Measurements from ENCODE around the gene OR10J4.

The OR10J4 gene

GRCh38 chr1:159431904-159432303, at the start of gene OR10J4:
TSS of gene OR10J4 (plus strand) at chr1:159432204.
- Histone ChIP-seq H3K27ac (ENCODE audit: low read depth, low read length) (no peak within 1 kb of the TSS), H3K4me1 (ENCODE audit: control insufficient read depth, low read length) (no peaks in the 10 kb centered on the region), H3K4me3 (ENCODE audit: low read length) (no peak within 1 kb of the TSS), H3K27me3 (ENCODE audit: control insufficient read depth, low read length) (no peaks in the 10 kb centered on the region), H3K9me3 (ENCODE audit: control insufficient read depth, insufficient read depth, low read length) (no peaks in the 10 kb centered on the region), H3K4me2 (ENCODE audit: low read length) (no peak within 1 kb of the TSS), H3K79me2 (ENCODE audit: control insufficient read depth, low read length) (no peaks in the 10 kb centered on the region), H3K36me3 (ENCODE audit: control insufficient read depth, low read length) (no peaks in the 10 kb centered on the region), H3K9me2 (replicated peaks; ENCODE audit: control insufficient read depth, low read length) (no peaks in the 10 kb centered on the region), H3F3A (ENCODE audit: control insufficient read depth, insufficient read depth) (no peaks in the 10 kb centered on the region), H4K20me1 (ENCODE audit: control insufficient read depth, insufficient read depth, low read depth, low read length) (no peaks in the 10 kb centered on the region)
- TF ChIP-seq, protein P1, sequence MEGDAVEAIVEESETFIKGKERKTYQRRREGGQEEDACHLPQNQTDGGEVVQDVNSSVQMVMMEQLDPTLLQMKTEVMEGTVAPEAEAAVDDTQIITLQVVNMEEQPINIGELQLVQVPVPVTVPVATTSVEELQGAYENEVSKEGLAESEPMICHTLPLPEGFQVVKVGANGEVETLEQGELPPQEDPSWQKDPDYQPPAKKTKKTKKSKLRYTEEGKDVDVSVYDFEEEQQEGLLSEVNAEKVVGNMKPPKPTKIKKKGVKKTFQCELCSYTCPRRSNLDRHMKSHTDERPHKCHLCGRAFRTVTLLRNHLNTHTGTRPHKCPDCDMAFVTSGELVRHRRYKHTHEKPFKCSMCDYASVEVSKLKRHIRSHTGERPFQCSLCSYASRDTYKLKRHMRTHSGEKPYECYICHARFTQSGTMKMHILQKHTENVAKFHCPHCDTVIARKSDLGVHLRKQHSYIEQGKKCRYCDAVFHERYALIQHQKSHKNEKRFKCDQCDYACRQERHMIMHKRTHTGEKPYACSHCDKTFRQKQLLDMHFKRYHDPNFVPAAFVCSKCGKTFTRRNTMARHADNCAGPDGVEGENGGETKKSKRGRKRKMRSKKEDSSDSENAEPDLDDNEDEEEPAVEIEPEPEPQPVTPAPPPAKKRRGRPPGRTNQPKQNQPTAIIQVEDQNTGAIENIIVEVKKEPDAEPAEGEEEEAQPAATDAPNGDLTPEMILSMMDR (IDR thresholded peaks at IDR 0.05; ENCODE audit: low read depth, low read length, poor library complexity, severe bottlenecking) = no peak
- no peak for TF ChIP-seq EZH2phosphoT487 (IDR thresholded peaks at IDR 0.05; ENCODE audit: borderline replicate concordance, low read length)

DNA sequence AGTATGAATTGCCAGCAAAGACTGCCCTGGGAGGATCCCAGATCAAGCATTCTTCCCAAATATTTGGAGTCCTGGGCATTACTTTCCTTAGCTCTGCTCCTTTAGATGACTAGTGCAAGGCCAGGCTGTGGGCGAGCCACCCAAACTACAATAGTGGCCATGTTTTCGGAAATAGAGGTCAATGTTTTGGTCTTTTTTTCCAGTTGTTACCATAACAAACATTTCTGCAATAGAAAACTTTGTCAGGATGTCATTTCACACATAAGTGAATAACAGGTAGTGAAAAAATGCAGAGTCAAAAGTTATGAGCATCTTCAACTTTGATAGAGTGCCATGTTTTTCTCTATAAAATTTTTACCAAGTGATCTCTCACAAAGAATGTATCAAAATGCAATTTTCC, 25.2 kb upstream of the OR10J4 start:
- H3K27ac ChIP-seq (ENCODE audit: low read depth, low read length) = no peak overlapping the region
- no peaks in the 10 kb centered on the region for H3F3A ChIP-seq (ENCODE audit: control insufficient read depth, insufficient read depth)
- no peaks in the 10 kb centered on the region for H3K79me2 ChIP-seq (ENCODE audit: control insufficient read depth, low read length)
- no peaks in the 10 kb centered on the region for H3K27me3 ChIP-seq (ENCODE audit: control insufficient read depth, low read length)
- no peak overlapping the region for H3K4me2 ChIP-seq (ENCODE audit: low read length)
- H3K4me3 ChIP-seq (ENCODE audit: low read length) = no peak overlapping the region
- H3K9me3 ChIP-seq (ENCODE audit: control insufficient read depth, insufficient read depth, low read length) = no peaks in the 10 kb centered on the region
- H3K9me2 ChIP-seq (replicated peaks; ENCODE audit: control insufficient read depth, low read length) = no peaks in the 10 kb centered on the region
- H4K20me1 ChIP-seq (ENCODE audit: control insufficient read depth, insufficient read depth, low read depth, low read length) = no peaks in the 10 kb centered on the region
- TF ChIP-seq, protein P1 (IDR thresholded peaks at IDR 0.05; ENCODE audit: low read depth, low read length, poor library complexity, severe bottlenecking) = no peak
- TF ChIP-seq EZH2phosphoT487 (IDR thresholded peaks at IDR 0.05; ENCODE audit: borderline replicate concordance, low read length) = no peak
- no peaks in the 10 kb centered on the region for H3K36me3 ChIP-seq (ENCODE audit: control insufficient read depth, low read length)
- H3K4me1 ChIP-seq (ENCODE audit: control insufficient read depth, low read length) = no peaks in the 10 kb centered on the region

DNA sequence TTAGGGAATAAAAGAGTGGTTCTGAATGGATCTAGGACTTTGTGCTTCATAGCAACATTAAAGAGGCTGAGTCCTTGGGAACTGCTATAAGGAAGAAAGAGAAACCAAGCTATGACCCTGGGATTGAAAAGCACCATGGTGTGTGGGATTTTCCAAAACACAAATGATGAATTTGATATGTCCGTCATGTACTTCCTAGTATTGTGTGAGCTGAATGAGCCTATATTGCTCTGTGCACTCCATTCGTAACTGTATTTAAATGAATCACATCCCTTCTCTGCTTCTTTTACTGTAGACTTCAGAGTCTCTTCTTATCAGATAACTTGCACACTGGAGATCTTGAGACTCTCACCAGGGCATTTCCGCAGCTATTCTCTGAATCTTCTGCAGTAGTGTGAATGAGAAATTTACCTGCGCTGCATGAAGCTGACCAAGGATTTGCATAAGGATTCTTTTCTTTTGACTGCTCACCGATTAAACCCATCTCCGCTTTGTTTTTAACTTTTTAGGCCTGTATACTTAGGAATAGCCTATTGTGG, 23.1 kb upstream of the OR10J4 start:
- Histone ChIP-seq H3K4me2 (ENCODE audit: low read length) (no peak overlapping the region), H3K4me3 (ENCODE audit: low read length) (no peak overlapping the region), H3K9me3 (ENCODE audit: control insufficient read depth, insufficient read depth, low read length) (no peaks in the 10 kb centered on the region), H3K27me3 (ENCODE audit: control insufficient read depth, low read length) (no peaks in the 10 kb centered on the region), H3K9me2 (replicated peaks; ENCODE audit: control insufficient read depth, low read length) (no peaks in the 10 kb centered on the region), H4K20me1 (ENCODE audit: control insufficient read depth, insufficient read depth, low read depth, low read length) (no peaks in the 10 kb centered on the region), H3F3A (ENCODE audit: control insufficient read depth, insufficient read depth) (no peaks in the 10 kb centered on the region), H3K27ac (ENCODE audit: low read depth, low read length) (no peak overlapping the region), H3K79me2 (ENCODE audit: control insufficient read depth, low read length) (no peaks in the 10 kb centered on the region), H3K4me1 (ENCODE audit: control insufficient read depth, low read length) (no peaks in the 10 kb centered on the region), H3K36me3 (ENCODE audit: control insufficient read depth, low read length) (no peaks in the 10 kb centered on the region)
- no peak for TF ChIP-seq EZH2phosphoT487 (IDR thresholded peaks at IDR 0.05; ENCODE audit: borderline replicate concordance, low read length)
- TF ChIP-seq, protein P1 (IDR thresholded peaks at IDR 0.05; ENCODE audit: low read depth, low read length, poor library complexity, severe bottlenecking) = no peak

Measured in DOHH2 (cell line).